Mononuclear cell (primary cell): ENCODE data around the gene RHBDD2. TPM values are rescaled to one million over a fixed set of nuclear protein-coding genes. Genes with fewer than 3 reads are reported as not detected.
"Not testable (repeated sequence)": the region's sequence is repeated elsewhere in the genome, so short reads cannot be mapped to it uniquely, and the experiment has no call there.

ENCODE experiments used
- H3K27me3 ChIP-seq: 2 replicates; pipeline ENCODE4 v1.6.0; 2011; ENCODE audit warnings: low read length, control low read depth; ENCODE audit not compliant: insufficient read depth
- H3K4me1 ChIP-seq: 2 replicates; pipeline ENCODE4 v1.5.1; 2011; ENCODE audit warnings: mild to moderate bottlenecking, low read length, control low read depth; ENCODE audit not compliant: insufficient read depth
- H3K4me3 ChIP-seq: 2 replicates; pipeline ENCODE4 v1.5.1; 2011; ENCODE audit warnings: mild to moderate bottlenecking, low read length, moderate library complexity
- H3K9me3 ChIP-seq: 2 replicates; pipeline ENCODE4 v1.5.1; 2011; ENCODE audit warnings: low read depth, mild to moderate bottlenecking, control low read depth, low read length
- total RNA-seq: library from RNA; depleted of rRNA; stranded (reverse); fragments of >200 nt; gene quantifications from one replicate; pipeline ENCODE4 v1.2.3, GENCODE V29; 2012

The RHBDD2 gene
- total RNA-seq, 1 donor: 65.3 TPM

GRCh38 chr7:75875113-75876080 is 3.4 kb upstream of the RHBDD2 start:
- Histone ChIP-seq H3K4me1 (peaks cover 64% of the 10 kb centered on the region), H3K27me3 (no peaks in the 10 kb centered on the region)

DNA sequence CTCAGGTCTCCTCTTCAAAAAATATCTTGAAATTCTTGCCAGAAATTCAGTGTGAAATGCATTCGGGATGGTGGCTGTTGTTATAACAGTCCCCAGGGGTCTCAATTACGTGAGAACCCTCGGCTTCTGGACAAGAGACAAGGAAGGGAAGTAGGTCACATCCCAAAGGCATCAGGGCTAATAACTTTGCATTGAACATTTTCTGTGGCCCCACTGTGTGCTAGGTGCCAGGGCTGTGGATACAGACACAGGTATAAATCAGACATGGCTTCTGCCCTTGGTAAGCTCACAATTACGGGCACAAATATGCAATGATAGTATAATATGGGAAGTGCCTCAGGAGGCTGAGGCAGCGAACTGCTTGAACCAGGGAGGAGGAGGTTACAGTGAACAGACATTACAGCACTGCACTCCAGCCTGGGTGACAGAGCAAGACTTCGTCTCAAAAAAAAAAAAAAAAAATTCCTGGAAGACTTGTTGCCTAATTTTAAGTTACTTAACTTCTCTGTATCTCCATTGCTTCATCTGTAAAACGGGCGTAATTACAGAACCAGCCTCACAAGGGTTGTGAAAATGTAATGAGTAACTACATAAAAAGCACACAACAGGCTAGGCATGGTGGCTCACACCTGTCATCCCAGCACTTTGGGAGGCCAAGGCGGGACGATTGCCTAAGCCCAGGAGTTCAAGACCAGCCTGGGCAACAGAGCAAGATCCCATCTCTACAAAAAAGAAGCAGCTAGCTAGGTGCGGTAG is 2.5 kb upstream of the RHBDD2 start:
- H3K4me1 ChIP-seq: peaks cover 68% of the 10 kb centered on the region
- H3K27me3 ChIP-seq: no peaks in the 10 kb centered on the region
- H3K9me3 ChIP-seq: no peaks in the 10 kb centered on the region
- no peak overlapping the region for H3K4me3 ChIP-seq

More at GRCh38 chr7:75875113-75876080, 3.4 kb upstream of the RHBDD2 start:
- no peaks in the 10 kb centered on the region for H3K9me3 ChIP-seq
- H3K4me3 ChIP-seq: no peak overlapping the region

- H3K4me1 ChIP-seq: peaks cover 52% of the 10 kb centered on the region
- H3K4me3 ChIP-seq: peak overlapping the region; percentile 42
- no peaks in the 10 kb centered on the region for H3K27me3 ChIP-seq
- no peaks in the 10 kb centered on the region for H3K9me3 ChIP-seq
Measured at GRCh38 chr7:75878312-75878768, 494 bp upstream of the RHBDD2 start.

DNA sequence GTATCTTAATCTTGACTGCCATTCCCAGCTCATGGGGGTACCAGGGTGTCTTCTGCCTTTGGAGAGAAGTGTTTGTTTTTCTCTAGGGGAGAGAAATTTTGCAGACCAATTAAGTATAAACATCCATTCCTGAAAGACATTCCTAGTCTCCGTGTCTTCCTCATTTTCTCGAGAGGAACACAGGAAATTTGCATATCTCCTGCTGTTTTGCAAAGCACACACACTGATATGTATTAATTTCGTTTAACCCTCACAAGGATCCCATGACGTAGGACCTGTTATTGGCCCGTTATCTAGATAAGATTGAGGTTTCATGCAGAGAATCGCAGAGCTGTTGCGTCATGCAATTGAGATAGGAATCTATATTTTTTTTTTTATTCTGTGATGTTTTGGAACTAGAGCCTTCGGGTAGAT is 944 bp downstream of the RHBDD2 start:
- Histone ChIP-seq H3K4me3 (peak overlapping the region; percentile 75), H3K27me3 (no peaks in the 10 kb centered on the region), H3K9me3 (no peaks in the 10 kb centered on the region), H3K4me1 (peaks cover 52% of the 10 kb centered on the region)

GRCh38 chr7:75880242-75880641 is 1.4 kb downstream of the RHBDD2 start:
- Histone ChIP-seq H3K27me3 (no peaks in the 10 kb centered on the region), H3K4me3 (no peak overlapping the region), H3K4me1 (peaks cover 49% of the 10 kb centered on the region), H3K9me3 (no peaks in the 10 kb centered on the region)

DNA sequence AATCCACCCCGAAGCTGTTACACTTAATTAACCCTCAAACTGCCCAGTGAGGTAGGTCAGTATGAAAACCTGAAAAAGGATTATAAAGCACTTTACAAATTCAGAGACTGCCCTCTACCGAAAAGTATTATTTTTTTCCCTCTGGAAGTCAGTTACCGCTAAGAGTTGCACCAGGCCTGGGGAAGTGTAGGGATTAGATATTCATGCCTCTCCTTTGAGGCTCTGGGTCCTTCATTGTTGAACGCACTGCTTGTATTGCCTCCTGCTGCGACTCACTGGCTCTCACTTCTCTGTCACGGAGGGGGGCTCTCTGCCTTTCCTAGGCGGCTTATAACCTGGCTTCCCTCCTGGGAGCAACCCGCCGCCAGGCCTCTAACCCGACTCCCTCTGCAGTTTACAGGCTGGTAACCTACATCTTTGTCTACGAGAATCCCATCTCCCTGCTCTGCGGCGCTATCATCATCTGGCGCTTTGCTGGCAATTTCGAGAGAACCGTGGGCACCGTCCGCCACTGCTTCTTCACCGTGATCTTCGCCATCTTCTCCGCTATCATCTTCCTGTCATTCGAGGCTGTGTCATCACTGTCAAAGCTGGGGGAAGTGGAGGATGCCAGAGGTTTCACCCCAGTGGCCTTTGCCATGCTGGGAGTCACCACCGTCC is 2.7 kb downstream of the RHBDD2 start:
- H3K4me3 ChIP-seq: no peak overlapping the region
- peaks cover 35% of the 10 kb centered on the region for H3K4me1 ChIP-seq
- no peaks in the 10 kb centered on the region for H3K9me3 ChIP-seq
- no peaks in the 10 kb centered on the region for H3K27me3 ChIP-seq

DNA sequence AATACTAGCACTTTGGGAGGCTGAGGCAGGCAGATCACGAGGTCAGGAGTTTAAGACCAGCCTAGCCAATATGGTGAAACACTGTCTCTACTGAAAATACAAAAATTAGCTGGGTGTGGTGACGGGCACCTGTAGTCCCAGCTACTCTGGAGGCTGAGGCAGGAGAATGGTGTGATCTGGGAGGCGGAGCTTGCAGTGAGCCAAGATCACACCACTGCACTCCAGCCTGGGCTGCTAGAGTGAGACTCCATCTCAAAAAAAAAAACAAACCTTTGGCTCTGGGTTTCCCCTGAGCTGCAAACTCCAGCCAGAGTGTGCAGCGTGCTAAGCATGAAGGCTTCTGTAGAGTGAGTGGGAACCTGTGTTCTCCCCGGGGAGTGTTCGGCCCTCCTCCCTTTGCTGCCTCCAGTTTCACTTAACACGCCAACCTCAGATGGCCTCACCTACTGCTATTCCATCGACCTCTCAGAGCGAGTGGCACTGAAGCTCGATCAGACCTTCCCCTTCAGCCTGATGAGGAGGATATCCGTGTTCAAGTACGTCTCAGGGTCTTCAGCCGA is 4.5 kb downstream of the RHBDD2 start:
- not testable (repeated sequence) for H3K9me3 ChIP-seq, H3K27me3 ChIP-seq, H3K4me3 ChIP-seq
- H3K4me1 ChIP-seq: peaks cover 18% of the 10 kb centered on the region

DNA sequence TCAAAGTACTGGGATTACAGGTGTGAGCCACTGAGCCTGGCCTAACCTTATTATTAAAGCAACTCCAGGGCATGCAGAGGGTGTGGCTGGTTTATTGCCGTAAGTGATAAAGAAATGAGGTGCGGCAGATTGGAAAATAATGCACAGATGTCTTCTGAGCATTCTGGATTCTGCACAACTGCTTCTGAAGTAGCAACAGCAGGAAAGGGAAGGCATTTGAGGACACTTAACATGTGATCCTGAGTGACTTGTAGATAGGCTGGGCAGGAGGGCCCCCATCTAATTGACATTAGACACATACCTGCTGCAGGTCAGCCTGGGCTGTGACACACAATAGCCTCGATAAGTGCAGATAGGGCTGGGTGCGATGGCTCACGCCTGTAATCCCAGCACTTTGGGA is 5.6 kb downstream of the RHBDD2 start:
- peaks cover 13% of the 10 kb centered on the region for H3K4me1 ChIP-seq
- H3K4me3 ChIP-seq: no peak overlapping the region
- no peaks in the 10 kb centered on the region for H3K27me3 ChIP-seq
- H3K9me3 ChIP-seq: no peaks in the 10 kb centered on the region

- Histone ChIP-seq H3K4me3 (no peak overlapping the region), H3K4me1 (peaks cover 7% of the 10 kb centered on the region), H3K27me3 (no peaks in the 10 kb centered on the region), H3K9me3 (no peaks in the 10 kb centered on the region)
Measured at GRCh38 chr7:75885036-75885435, 6.2 kb downstream of the RHBDD2 start.

- Histone ChIP-seq H3K27me3 (no peaks in the 10 kb centered on the region), H3K9me3 (no peaks in the 10 kb centered on the region), H3K4me3 (no peak overlapping the region), H3K4me1 (no peaks in the 10 kb centered on the region)
Measured at GRCh38 chr7:75887669-75888369, 9.0 kb downstream of the RHBDD2 start.

GRCh38 chr7:75888464-75889222 is 9.8 kb downstream of the RHBDD2 start:
- H3K27me3 ChIP-seq: no peaks in the 10 kb centered on the region
- no peaks in the 10 kb centered on the region for H3K4me1 ChIP-seq
- H3K4me3 ChIP-seq: no peak overlapping the region
- H3K9me3 ChIP-seq: no peaks in the 10 kb centered on the region

GRCh38 chr7:75889223-75889825 is 10.5 kb downstream of the RHBDD2 start:
- no peaks in the 10 kb centered on the region for H3K4me1 ChIP-seq
- H3K27me3 ChIP-seq: no peaks in the 10 kb centered on the region
- no peaks in the 10 kb centered on the region for H3K9me3 ChIP-seq
- no peak overlapping the region for H3K4me3 ChIP-seq

GRCh38 chr7:75889826-75890225 is 11.0 kb downstream of the RHBDD2 start:
- H3K4me3 ChIP-seq: no peak overlapping the region
- no peaks in the 10 kb centered on the region for H3K9me3 ChIP-seq
- no peaks in the 10 kb centered on the region for H3K27me3 ChIP-seq
- H3K4me1 ChIP-seq: no peaks in the 10 kb centered on the region
